ENCODE data around the gene OR52E5.

The OR52E5 gene

DNA sequence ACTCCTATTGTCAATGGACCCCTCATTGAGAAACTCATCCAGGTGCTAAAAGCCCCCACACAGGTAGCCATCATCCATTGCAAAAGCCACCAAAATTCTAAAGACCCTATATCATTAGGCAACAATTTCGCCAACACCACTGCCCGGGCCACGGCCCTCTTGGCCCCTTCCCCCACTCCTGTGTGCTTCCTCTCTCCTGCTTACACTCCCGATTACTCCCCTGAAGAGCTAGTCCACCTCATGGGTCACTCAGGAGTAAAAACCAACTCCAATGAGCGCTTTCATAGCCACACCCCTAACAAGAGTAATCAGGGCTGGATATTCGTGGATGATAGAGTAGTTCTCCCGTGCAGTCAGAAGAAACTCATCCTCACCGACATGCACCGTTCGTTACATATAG, 40.1 kb downstream of the OR52E5 start:
- DNase-seq (ENCODE audit: low spot score): no peak

DNA sequence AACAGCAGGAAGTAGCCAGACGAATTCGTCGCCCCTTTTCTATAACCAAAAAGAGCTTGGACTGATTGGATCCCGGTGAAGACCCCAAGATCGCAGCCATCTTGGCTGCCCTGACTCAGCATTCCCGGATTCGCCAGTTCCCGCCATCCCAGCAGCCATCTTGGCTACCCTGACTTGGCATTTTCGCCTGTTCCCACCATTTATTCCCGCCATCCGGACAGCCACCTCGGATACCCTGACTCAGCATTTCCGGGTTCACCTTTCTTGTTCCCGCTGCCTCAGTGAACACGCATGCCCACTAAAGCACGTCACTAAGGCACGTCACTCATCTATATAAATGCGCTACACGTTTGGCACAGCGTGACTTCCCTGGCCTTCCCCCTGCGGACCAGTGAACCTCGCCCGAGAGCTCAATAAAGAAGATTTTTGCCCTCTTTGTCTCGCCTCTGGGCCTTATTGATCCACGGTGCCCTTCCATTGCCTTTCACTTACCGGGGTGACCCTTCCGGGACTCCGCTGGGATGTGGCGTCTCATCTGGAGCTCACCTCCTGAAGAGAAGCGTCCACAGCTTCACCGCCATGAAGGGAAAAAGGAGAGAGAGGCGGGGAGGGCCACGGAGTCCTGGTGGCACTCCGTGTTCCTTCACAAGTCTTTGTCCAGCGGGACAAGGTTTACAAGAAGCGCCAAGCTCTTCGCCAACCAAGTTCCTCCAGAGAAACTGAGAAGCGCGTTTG, 45.0 kb downstream of the OR52E5 start:
- peak; percentile 16 for DNase-seq (ENCODE audit: low spot score)

DNA sequence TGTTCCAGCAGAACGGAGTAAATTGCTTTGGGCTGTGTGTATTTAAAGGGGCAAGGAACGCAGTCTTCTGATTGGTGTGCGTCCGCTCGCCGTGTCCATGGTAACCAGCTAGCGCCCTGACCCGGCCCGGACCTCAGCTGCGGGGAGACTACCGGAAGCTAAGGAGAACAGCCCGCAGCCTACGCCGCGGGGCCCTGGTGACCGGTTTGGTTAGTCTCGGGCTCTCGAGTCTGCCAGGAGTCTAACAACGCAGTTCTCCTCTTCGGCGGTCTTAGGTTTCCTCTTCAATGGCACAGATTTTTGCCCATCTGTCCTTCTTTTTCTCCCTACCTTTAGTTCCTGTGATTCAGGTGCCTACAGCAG, 45.6 kb downstream of the OR52E5 start:
- DNase-seq (ENCODE audit: low spot score): peak; percentile 23

DNA sequence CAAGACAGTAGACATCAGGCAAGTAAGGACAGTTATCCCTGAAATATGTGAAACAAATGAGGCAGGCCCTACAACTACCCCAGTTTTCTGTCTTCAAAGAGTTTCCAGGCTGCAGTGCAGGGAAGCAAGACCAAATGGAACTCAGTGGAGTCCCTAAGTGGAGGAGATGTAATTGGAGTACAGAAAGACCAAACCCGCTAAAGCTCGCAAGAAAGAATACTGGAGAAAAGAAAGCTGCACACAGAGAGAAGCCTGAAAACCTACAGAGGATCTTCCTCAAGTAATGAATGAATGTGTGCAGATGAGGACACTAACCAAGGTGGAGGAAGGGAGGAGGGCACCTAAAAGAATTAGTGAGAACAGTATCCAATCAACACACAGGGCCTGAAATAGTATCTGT, 47.7 kb downstream of the OR52E5 start:
- DNase-seq (ENCODE audit: low spot score): no peak

DNA sequence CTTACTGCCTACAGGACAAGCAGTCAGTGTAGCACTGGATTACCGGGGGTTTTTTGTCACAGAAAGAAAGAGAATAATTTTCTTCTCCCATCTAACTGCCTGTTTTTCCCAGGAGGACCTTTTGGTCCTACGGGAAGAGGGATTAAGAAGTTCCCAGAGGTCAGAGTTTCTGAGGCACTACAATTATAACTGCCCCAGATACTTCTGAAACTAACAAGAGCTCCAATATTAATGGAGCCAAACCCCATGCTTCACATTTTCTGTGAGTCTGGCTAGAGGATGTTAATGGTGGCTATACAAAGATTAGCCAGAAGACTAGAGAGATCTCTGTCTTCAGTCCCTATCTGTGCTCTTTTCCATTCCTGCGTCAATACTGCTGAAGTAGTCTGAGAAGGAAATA, 48.9 kb downstream of the OR52E5 start, which contains the start of gene OR56A3:
OR56A3 (plus strand) TSS at position 301 of the 400 bp plus-strand sequence. CDS start 5,096 bp downstream, outside the sequence.
- DNase-seq (ENCODE audit: low spot score): no peak

All from HuH-7.5 (cell line).